SK-N-SH treated with all-trans-retinoic acid at 6 μM for 48 hours (cell line): Measurements from ENCODE around the gene DDIT3.

Experiments used
- ATAC-seq: fragments of 200-7000 bp; cut with Tn5 transposase; 3 replicates; pipeline ENCODE4 v1.9.1; 2020; ENCODE audit warnings: mild to moderate bottlenecking, moderate library complexity
- ARNTL ChIP-seq: fragments of 450-650 bp; formaldehyde crosslinking; IDR thresholded peaks from 2 replicates; pipeline ENCODE4 v1.5.0; 2020; ENCODE audit warnings: low read depth, mild to moderate bottlenecking, moderate library complexity, borderline replicate concordance
- BACH2 ChIP-seq: fragments of 250-450 bp; sonication (Bioruptor Pico); IDR thresholded peaks from 2 replicates; pipeline ENCODE4 v1.9.0; 2021; ENCODE audit warnings: mild to moderate bottlenecking, borderline replicate concordance
- CSDC2 ChIP-seq: fragments of 250-450 bp; sonication (Bioruptor Pico); IDR thresholded peaks from 2 replicates; pipeline ENCODE4 v1.5.0; 2020; ENCODE audit warnings: mild to moderate bottlenecking, moderate library complexity
- GLIS3 ChIP-seq: fragments of 250-450 bp; sonication (Bioruptor Pico); IDR thresholded peaks from 2 replicates; pipeline ENCODE4 v1.5.0; 2020; ENCODE audit warnings: mild to moderate bottlenecking, moderate library complexity
- ISL1 ChIP-seq: fragments of 250-450 bp; sonication (Bioruptor Pico); IDR thresholded peaks from 2 replicates; pipeline ENCODE4 v2.1.2; 2022; ENCODE audit warnings: mild to moderate bottlenecking, moderate library complexity
- OSR1 ChIP-seq: fragments of 250-450 bp; sonication (Bioruptor Pico); IDR thresholded peaks from 2 replicates; pipeline ENCODE4 v1.8.0; 2022; ENCODE audit warnings: moderate library complexity, mild to moderate bottlenecking, inconsistent platforms
- PPARA ChIP-seq: fragments of 250-450 bp; sonication (Bioruptor Pico); IDR thresholded peaks from 2 replicates; pipeline ENCODE4 v1.5.0; 2020; ENCODE audit warnings: mild to moderate bottlenecking, borderline replicate concordance
- RARB ChIP-seq: fragments of 250-450 bp; sonication (Bioruptor Pico); IDR thresholded peaks from 2 replicates; pipeline ENCODE4 v1.8.0; 2021; ENCODE audit warnings: mild to moderate bottlenecking, moderate library complexity
- SNAI2 ChIP-seq: fragments of 250-450 bp; sonication (Bioruptor Pico); IDR thresholded peaks from 2 replicates; pipeline ENCODE4 v1.5.0; 2020; ENCODE audit warnings: mild to moderate bottlenecking, moderate library complexity
- TCF4 ChIP-seq: fragments of 250-450 bp; sonication (Bioruptor Pico); IDR thresholded peaks from 2 replicates; pipeline ENCODE4 v1.8.0; 2021; ENCODE audit warnings: mild to moderate bottlenecking, moderate library complexity, borderline replicate concordance
- TOX ChIP-seq: fragments of 250-450 bp; sonication (Bioruptor Pico); IDR thresholded peaks from 2 replicates; pipeline ENCODE4 v1.8.0; 2021; ENCODE audit warnings: mild to moderate bottlenecking, moderate library complexity, borderline replicate concordance
- ZC3H10 ChIP-seq: fragments of 250-450 bp; sonication (Bioruptor Pico); IDR thresholded peaks from 2 replicates; pipeline ENCODE4 v1.5.1; 2021; ENCODE audit warnings: mild to moderate bottlenecking, moderate library complexity
- ZFP3 ChIP-seq: fragments of 250-450 bp; sonication (Bioruptor Pico); IDR thresholded peaks from 2 replicates; pipeline ENCODE4 v1.5.0; 2020; ENCODE audit warnings: mild to moderate bottlenecking, moderate library complexity
- ZFP30 ChIP-seq: fragments of 450-650 bp; formaldehyde crosslinking; IDR thresholded peaks from 2 replicates; pipeline ENCODE4 v1.5.0; 2022; ENCODE audit warnings: mild to moderate bottlenecking, moderate library complexity
- ZNF565 ChIP-seq: fragments of 450-650 bp; formaldehyde crosslinking; conservative IDR thresholded peaks from 2 replicates; pipeline ENCODE4 v1.5.0; 2020; ENCODE audit warnings: low read depth, mild to moderate bottlenecking, moderate library complexity
- ZNF70 ChIP-seq: fragments of 450-650 bp; formaldehyde crosslinking; IDR thresholded peaks from 2 replicates; pipeline ENCODE4 v1.5.0; 2020; ENCODE audit warnings: mild to moderate bottlenecking, moderate library complexity
- ZNF8 ChIP-seq: fragments of 450-650 bp; formaldehyde crosslinking; IDR thresholded peaks from 2 replicates; pipeline ENCODE4 v1.5.0; 2020; ENCODE audit warnings: mild to moderate bottlenecking, moderate library complexity
- TF ChIP-seq, protein P1 (sequence below): fragments of 250-450 bp; sonication (Bioruptor Pico); IDR thresholded peaks from 2 replicates; pipeline ENCODE4 v1.8.0; 2020; ENCODE audit warnings: mild to moderate bottlenecking, moderate library complexity, borderline replicate concordance
- TF ChIP-seq, protein P2 (sequence below): fragments of 250-450 bp; sonication (Bioruptor Pico); IDR thresholded peaks from 2 replicates; pipeline ENCODE4 v1.5.0; 2020; ENCODE audit warnings: mild to moderate bottlenecking, moderate library complexity
- TF ChIP-seq, protein P3 (sequence below): fragments of 250-450 bp; sonication (Bioruptor Pico); IDR thresholded peaks from 2 replicates; pipeline ENCODE4 v1.5.1; 2020; ENCODE audit warnings: low read depth, mild to moderate bottlenecking, moderate library complexity
- TF ChIP-seq, protein P4 (sequence below): fragments of 250-450 bp; sonication (Bioruptor Pico); IDR thresholded peaks from 2 replicates; pipeline ENCODE4 v1.5.1; 2021; ENCODE audit warnings: mild to moderate bottlenecking, moderate library complexity

DDIT3 gene

DNA sequence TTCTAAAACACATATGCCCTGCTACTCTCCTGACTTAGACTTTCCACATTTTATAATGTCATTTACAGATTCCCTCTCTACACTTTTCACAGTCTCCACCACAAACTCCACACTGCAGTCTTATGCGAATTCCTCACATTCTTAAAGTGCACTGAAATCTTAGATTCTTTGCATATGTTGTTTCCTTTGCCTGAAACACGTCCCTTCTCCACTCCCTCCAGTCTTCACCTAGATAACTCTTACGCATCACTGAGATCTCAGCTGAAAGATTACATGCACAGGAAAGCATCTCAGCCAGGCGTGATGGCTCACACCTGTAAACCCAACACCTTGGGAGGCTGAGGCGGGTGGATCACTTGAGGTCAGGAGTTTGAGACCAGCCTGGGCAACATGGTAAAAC is 36.8 kb downstream of the DDIT3 start (continued):
- TF ChIP-seq, protein P1, sequence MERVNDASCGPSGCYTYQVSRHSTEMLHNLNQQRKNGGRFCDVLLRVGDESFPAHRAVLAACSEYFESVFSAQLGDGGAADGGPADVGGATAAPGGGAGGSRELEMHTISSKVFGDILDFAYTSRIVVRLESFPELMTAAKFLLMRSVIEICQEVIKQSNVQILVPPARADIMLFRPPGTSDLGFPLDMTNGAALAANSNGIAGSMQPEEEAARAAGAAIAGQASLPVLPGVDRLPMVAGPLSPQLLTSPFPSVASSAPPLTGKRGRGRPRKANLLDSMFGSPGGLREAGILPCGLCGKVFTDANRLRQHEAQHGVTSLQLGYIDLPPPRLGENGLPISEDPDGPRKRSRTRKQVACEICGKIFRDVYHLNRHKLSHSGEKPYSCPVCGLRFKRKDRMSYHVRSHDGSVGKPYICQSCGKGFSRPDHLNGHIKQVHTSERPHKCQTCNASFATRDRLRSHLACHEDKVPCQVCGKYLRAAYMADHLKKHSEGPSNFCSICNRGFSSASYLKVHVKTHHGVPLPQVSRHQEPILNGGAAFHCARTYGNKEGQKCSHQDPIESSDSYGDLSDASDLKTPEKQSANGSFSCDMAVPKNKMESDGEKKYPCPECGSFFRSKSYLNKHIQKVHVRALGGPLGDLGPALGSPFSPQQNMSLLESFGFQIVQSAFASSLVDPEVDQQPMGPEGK, result no peak

DNA sequence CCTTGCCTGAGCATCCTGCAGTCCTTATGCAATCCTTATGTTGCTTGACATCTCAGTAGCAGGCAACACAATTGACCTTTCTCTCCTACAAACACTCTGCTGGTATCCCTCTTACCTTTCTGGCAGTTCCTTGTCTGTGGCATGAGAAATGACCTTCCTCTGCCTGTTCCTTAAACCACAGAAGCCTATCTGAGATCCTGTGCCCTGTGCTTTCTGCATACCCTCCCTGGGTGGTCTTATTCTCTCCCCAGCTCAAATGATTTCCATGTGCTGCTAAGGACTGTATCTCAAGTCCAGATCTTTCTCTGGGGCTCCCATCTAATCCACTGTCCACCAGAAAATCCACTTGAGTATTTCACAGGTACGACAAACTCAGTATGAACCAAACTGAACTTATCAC is 38.6 kb downstream of the DDIT3 start:
- ATAC-seq, result no peak
- TF ChIP-seq ZNF565 (CRISPR knock-in tag), result no peak
- TF ChIP-seq, protein P2, sequence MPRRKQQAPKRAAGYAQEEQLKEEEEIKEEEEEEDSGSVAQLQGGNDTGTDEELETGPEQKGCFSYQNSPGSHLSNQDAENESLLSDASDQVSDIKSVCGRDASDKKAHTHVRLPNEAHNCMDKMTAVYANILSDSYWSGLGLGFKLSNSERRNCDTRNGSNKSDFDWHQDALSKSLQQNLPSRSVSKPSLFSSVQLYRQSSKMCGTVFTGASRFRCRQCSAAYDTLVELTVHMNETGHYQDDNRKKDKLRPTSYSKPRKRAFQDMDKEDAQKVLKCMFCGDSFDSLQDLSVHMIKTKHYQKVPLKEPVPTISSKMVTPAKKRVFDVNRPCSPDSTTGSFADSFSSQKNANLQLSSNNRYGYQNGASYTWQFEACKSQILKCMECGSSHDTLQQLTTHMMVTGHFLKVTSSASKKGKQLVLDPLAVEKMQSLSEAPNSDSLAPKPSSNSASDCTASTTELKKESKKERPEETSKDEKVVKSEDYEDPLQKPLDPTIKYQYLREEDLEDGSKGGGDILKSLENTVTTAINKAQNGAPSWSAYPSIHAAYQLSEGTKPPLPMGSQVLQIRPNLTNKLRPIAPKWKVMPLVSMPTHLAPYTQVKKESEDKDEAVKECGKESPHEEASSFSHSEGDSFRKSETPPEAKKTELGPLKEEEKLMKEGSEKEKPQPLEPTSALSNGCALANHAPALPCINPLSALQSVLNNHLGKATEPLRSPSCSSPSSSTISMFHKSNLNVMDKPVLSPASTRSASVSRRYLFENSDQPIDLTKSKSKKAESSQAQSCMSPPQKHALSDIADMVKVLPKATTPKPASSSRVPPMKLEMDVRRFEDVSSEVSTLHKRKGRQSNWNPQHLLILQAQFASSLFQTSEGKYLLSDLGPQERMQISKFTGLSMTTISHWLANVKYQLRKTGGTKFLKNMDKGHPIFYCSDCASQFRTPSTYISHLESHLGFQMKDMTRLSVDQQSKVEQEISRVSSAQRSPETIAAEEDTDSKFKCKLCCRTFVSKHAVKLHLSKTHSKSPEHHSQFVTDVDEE (CRISPR knock-in tag), result no peak
- TF ChIP-seq ZNF8 (CRISPR knock-in tag), result no peak
- TF ChIP-seq ZC3H10 (CRISPR knock-in tag), result no peak
- no peak for TF ChIP-seq ARNTL
- no peak for TF ChIP-seq OSR1 (CRISPR knock-in tag)
- no peak for TF ChIP-seq ZFP30 (CRISPR knock-in tag)
- no peak for TF ChIP-seq ISL1 (CRISPR knock-in tag)
- TF ChIP-seq, protein P1, result no peak
- TF ChIP-seq RARB (CRISPR knock-in tag), result no peak
- TF ChIP-seq GLIS3 (CRISPR knock-in tag), result no peak
- no peak for TF ChIP-seq ZNF70 (CRISPR knock-in tag)
- TF ChIP-seq, protein P3, sequence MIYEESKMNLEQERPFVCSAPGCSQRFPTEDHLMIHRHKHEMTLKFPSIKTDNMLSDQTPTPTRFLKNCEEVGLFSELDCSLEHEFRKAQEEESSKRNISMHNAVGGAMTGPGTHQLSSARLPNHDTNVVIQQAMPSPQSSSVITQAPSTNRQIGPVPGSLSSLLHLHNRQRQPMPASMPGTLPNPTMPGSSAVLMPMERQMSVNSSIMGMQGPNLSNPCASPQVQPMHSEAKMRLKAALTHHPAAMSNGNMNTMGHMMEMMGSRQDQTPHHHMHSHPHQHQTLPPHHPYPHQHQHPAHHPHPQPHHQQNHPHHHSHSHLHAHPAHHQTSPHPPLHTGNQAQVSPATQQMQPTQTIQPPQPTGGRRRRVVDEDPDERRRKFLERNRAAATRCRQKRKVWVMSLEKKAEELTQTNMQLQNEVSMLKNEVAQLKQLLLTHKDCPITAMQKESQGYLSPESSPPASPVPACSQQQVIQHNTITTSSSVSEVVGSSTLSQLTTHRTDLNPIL, result no peak
- TF ChIP-seq PPARA (CRISPR knock-in tag), result no peak
- no peak for TF ChIP-seq BACH2
- TF ChIP-seq CSDC2, result no peak
- no peak for TF ChIP-seq TOX (CRISPR knock-in tag)
- TF ChIP-seq SNAI2 (CRISPR knock-in tag), result no peak
- no peak for TF ChIP-seq ZFP3 (CRISPR knock-in tag)
- TF ChIP-seq, all 23 proteins: peak for 0

DNA sequence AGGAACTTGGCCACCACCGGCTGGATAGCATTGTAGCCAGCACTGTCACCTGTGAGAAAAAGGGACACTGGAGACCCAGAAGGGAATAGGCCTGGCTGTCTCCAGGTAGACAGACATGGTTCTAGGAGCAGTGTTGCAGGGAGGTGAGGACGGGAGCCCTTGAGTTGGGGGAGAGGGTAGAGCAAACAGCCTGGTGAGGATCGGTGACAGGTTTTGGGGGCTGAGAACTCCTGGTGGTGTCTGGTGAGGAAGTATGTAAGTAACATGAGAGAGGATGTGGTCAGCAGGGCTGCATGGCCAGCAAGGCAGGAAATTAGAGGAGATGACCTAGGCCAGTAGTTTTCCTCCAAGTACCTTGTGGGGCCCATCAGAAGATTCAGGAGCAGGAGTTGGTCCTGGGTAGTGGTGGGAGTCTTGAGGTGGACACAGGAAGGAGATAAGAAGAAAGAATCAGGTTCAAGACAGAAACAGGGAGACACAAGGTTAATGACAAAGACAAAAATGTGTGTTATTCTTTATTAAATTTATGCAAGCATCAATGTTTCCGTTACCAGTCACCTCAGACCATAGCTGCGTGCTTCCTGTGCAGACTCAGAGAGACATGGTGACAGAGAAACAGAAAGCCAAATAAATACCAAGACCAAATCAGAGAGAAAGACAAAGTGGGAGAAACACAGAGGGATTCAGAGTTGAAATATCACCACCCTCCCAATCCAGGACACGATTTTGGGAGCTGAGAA is 40.8 kb downstream of the DDIT3 start, which contains the start of gene ARHGAP9:
Gene ARHGAP9, minus strand, starts transcription at position 491 of the 740 bp plus-strand sequence. Its CDS starts 460 bp downstream, at position 31.
- no peak for ATAC-seq
- TF ChIP-seq ISL1 (CRISPR knock-in tag) (no peak), GLIS3 (CRISPR knock-in tag) (no peak), CSDC2 (no peak), ZNF565 (CRISPR knock-in tag) (no peak), TCF4 (no peak), BACH2 (no peak), ZNF70 (CRISPR knock-in tag) (no peak), RARB (CRISPR knock-in tag) (no peak), OSR1 (CRISPR knock-in tag) (no peak)
- TF ChIP-seq, protein P2 (CRISPR knock-in tag), result no peak
- TF ChIP-seq, protein P4, sequence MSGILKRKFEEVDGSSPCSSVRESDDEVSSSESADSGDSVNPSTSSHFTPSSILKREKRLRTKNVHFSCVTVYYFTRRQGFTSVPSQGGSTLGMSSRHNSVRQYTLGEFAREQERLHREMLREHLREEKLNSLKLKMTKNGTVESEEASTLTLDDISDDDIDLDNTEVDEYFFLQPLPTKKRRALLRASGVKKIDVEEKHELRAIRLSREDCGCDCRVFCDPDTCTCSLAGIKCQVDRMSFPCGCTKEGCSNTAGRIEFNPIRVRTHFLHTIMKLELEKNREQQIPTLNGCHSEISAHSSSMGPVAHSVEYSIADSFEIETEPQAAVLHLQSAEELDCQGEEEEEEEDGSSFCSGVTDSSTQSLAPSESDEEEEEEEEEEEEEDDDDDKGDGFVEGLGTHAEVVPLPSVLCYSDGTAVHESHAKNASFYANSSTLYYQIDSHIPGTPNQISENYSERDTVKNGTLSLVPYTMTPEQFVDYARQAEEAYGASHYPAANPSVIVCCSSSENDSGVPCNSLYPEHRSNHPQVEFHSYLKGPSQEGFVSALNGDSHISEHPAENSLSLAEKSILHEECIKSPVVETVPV (CRISPR knock-in tag), result no peak
- TF ChIP-seq, protein P3, result no peak
- TF ChIP-seq, protein P1, result no peak
